Measurements from ENCODE around the gene HMHB1.

The HMHB1 gene

GRCh38 chr5:143812085-143812705, at the start of gene HMHB1:
TSS of gene HMHB1 (plus strand) at chr5:143812161.
- no peak for DNase-seq (ENCODE audit: low read depth)

- DNase-seq (ENCODE audit: low read depth): no peak
These were observed 49.2 kb upstream of the HMHB1 start for GRCh38 chr5:143762636-143763220.

- DNase-seq (ENCODE audit: low read depth): no peak
These were observed 44.8 kb upstream of the HMHB1 start for GRCh38 chr5:143767162-143767561.

DNA sequence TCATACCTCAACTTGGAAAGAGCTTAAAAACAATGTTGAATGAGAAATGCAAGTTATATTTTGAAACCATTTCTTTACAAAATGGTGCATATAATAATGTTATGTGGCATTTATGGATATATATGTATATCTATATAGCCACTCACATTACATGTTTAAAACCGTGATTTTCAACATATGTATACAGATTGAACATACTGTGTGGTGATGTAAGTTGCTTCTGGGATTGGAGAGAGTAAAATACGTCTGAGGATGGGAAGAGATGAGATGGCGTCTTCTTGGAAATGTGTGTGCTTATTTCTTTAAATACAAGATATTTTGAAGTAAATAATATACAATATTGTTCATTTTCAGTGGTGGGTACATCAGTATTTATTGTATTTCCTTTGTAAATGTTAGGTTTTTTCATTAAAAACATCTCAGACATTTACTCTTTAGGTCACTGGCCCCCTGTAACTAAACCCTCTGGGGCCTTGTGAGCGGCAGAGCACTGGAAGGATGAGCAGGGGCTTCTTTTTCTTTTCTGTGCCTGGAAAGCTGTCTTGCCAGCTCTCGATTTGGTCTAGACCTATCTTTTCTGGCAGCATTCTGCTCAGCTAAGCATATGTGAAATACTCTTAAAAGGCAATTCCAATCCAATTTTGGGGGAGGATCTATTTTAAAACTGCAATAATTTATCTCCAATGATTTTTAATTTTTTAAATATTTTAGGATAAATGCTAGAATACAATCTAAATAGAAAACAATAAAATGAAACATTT, 42.8 kb upstream of the HMHB1 start:
- DNase-seq (ENCODE audit: low read depth): no peak

DNA sequence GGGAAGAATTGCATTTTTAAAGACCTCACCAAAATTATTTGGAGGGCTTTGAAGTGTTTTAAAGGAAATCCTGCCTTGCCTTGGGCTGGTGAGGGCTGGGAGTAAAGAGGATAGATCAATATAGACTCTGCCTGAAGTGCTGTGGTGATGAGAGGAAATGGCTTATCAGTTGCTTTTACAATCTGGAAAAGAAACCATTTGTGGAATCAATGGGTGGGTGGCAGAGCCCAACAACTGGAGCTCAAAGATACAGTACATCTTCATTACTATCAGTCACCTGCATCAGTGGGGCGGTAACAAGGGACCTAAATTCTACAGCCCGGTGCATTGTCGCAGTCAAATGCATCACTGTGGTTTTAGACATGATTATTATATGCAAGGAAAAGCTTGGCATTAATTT, 41.5 kb upstream of the HMHB1 start:
- DNase-seq (ENCODE audit: low read depth): no peak

DNA sequence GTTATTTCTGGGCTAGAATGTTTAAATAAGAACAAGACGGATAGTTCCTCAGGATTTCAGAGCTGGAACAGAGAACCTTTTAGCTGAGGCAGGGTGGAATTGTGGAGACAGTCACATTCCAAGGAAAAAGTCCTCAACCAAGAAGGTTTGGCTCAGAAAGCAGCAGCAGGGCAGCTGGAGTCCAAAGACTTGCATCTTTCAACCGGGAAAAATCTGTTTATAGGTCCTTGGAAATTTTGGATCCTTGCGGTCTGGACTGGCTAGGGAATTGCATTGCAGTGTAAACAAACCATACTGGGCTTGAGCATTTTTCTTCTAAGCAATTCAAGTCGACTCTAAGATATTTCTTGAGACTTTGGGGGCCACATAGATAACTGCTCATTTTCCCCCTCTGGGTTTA, 40.8 kb upstream of the HMHB1 start:
- no peak for DNase-seq (ENCODE audit: low read depth)

DNA sequence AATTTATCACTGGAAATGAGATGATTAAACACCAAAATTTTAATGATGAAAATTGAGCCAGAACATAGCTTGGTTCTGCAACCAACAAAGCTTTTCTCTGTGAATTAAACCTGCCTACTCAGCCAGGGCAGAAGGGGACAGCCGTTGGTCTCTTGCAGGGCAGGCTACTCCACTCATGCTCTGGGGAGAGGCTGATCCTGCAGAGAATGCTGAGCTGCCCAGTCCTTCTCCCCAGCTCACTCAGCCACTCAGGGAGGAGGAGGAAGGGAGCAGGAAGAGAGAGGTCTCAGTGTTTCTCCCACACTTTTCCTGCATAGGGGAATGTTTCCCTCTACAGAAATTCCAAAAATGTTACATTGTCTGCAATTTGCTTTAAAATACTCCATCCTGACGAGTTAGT, 40.4 kb upstream of the HMHB1 start:
- no peak for DNase-seq (ENCODE audit: low read depth)

- no peak for DNase-seq (ENCODE audit: low read depth)
These were observed 39.3 kb upstream of the HMHB1 start for GRCh38 chr5:143772621-143773020.

DNA sequence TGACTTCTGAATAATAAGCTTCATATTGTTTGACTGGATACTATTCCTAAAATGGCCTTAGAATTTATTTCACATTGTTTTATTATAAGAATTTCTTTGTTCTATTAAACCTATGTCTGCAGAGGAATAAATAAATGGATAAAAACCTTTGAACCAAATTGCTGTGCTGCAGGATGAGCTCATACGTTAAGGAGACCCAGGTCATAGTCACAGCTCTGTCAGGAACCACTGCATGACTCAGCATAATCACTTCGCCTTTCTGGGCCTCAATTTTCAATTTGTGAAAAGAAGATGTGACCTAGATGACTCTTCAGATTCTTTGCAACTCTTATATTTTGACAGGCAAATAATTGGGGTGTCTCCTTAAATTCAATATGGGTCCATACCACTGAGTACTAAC, 36.7 kb upstream of the HMHB1 start:
- DNase-seq (ENCODE audit: low read depth): no peak

GRCh38 chr5:143776951-143777350, 35.0 kb upstream of the HMHB1 start:
- no peak for DNase-seq (ENCODE audit: low read depth)

DNA sequence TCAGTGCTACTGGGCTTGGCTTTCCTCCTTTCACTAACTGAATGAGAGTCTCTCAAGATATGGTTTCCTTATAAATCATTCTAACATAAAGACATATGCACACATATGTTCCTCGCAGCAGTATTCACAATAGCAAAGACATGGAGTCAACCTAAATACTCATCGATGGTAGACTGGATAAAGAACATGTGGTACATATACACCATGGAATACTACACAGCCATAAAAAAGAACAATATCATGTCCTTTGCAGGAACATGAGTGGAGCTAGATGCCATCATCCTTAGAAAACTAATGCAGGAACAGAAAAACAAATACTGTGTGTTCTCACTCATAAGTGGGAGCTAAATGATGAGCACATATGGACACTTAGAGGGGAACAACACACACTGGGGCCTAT, 32.5 kb upstream of the HMHB1 start:
- DNase-seq (ENCODE audit: low read depth): no peak

DNA sequence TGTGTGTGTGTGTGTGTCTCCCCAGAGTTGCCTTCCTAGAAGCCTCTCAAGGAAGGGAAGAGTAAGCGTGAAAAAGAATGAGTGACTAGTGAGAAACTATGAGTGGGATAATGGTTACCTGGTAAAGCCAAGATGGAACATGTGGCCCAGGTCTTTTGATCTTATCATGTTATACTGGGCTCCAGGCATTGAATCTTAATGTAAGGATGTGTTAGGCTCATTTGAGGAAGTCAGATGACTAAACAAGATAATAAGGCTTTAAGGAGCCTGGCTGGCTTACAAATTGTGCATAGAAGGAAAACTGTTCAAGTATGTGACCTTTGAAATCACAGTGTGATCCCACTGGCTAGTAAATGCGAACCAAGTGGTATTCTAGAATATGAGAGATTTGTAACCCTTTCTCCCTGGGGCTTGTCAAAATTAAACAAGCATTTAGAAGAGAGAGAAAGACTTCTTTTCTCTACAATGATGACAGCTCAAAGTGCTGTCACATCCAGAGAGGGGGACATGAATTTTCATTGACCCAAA, 29.9 kb upstream of the HMHB1 start:
- DNase-seq (ENCODE audit: low read depth): no peak

DNA sequence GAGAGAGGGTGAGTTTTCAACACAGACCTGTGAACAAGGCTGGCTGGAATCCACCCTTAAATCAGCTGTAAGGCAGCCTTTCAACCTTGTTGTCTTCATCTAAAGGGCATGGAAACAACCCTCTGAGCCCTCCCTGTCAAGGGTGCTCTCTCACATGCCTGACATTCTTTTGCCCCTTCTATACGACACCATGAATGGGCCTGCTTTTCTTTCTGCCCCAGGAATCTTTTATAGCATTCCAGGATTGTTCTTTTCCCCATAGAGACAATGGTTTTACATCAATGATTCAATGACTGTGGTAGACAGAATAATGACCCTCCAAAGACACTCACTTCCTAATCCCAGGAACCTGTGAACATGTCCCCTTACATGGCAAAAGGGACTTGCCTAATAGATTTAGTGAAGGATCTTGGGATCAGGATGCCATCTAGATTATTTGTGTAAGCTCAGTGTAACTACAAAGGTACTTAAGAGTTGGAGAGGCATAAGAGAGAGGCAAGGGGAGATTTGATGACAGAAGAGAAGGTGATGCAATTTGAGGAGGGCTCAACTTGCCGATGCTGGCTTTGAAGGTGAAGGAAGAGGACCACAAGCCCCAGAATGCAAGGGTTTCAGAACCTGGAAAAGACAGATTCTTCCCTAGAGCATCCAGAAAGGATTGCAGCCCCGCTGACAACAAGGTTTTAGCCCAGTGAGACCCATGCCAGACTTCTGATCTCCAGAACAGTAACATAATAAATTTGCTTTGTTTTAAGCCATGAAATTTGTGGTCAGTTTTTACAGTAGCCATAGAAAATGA, 29.2 kb upstream of the HMHB1 start:
- DNase-seq (ENCODE audit: low read depth): no peak

DNA sequence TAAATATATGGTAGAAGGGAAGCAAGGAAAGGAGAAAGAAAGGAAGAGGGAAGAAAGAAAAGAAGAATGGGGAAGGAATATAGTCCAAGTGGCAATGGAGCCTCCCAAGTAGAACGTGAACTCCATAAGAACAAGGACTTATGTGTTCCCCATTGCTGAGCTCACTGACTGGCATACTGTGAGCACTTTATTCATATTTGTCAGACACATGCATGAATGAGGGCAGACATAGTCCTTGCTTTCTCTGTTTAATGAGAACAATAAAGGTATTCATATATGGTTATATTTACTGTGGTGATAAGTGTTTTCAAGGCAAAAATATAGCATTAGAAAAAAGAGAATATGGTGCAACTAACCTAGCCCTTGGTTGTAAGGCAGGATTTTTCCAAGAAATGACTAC, 23.6 kb upstream of the HMHB1 start:
- no peak for DNase-seq (ENCODE audit: low read depth)

DNA sequence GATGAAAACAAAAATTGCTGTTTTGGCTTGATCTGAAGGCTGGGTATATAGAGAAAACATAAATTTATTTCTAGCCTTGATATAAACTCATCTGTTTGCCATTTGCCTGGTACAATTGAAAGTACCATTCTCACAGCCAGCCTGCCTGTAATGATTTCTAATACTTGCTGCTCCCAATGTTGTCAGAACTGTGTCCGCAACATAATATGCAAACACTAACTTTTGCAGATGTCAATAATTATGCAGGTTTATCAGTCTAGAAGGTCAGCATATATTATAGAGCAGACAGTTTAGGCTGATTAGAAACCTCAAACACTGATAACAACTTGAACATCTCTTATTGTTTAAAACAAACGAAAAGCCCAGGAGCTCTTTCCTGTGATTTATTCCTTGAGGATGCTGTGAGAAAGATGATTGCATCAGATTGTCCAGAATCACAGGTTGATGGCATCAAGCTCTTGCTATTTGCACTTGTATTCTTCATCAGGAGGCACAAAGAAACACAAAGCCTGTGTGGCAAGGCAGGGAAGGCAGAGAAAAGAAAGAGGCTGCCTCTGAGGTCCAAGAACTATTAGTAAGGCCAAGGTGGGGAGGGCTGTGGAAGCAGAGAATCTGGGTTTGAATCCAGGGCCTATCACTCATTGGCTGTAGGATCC, 21.4 kb upstream of the HMHB1 start:
- DNase-seq (ENCODE audit: low read depth): no peak

- DNase-seq (ENCODE audit: low read depth): no peak
These were observed 19.9 kb upstream of the HMHB1 start for GRCh38 chr5:143791848-143792731.

- no peak for DNase-seq (ENCODE audit: low read depth)
These were observed 18.7 kb upstream of the HMHB1 start for GRCh38 chr5:143793249-143793648.

- no peak for DNase-seq (ENCODE audit: low read depth)
These were observed 15.8 kb upstream of the HMHB1 start for GRCh38 chr5:143796125-143796524.

GRCh38 chr5:143796753-143797152, 15.2 kb upstream of the HMHB1 start:
- DNase-seq (ENCODE audit: low read depth): no peak

GRCh38 chr5:143800715-143801114, 11.2 kb upstream of the HMHB1 start:
- DNase-seq (ENCODE audit: low read depth): no peak

Data from activated T-helper 1 cell treated with Interleukin-2 at 50 U/mL for 16 hours (primary cell).